K562 (cell line): ENCODE data around the gene SETD1B. TPM values are rescaled to one million over a fixed set of nuclear protein-coding genes. Genes with fewer than 3 reads are reported as not detected.

Source experiments
- CBX5 ChIP-seq: IDR thresholded peaks from 2 replicates; pipeline ENCODE4 v1.6.1; 2014; ENCODE audit warnings: low read depth, borderline replicate concordance
- COPS2 ChIP-seq: fragments of 450-650 bp; conservative IDR thresholded peaks from 2 replicates; pipeline ENCODE4 v1.6.1; 2016; ENCODE audit warnings: mild to moderate bottlenecking, moderate library complexity
- ERF ChIP-seq: fragments of 450-650 bp; formaldehyde crosslinking; IDR thresholded peaks from 2 replicates; pipeline ENCODE4 v1.4.0; 2020; ENCODE audit warnings: mild to moderate bottlenecking, mixed read lengths
- GABPB1 ChIP-seq: sonication (generic); formaldehyde crosslinking; IDR thresholded peaks from 2 replicates; pipeline ENCODE4 v1.8.0; 2022; ENCODE audit warnings: mild to moderate bottlenecking, missing genetic modification reagents
- GABPB2 ChIP-seq: fragments of 250-450 bp; sonication (Bioruptor Pico); conservative IDR thresholded peaks from 2 replicates; pipeline ENCODE4 v1.5.1; 2021; ENCODE audit warnings: mild to moderate bottlenecking
- GATA2 ChIP-seq: sonication (generic); formaldehyde crosslinking; IDR thresholded peaks from 2 replicates; pipeline ENCODE4 v1.4.0; 2020; ENCODE audit warnings: mild to moderate bottlenecking, missing genetic modification reagents
- IRF1 ChIP-seq: sonication (generic); formaldehyde crosslinking; IDR thresholded peaks from 2 replicates; pipeline ENCODE4 v1.8.0; 2022; ENCODE audit warnings: missing genetic modification reagents, mild to moderate bottlenecking, borderline replicate concordance
- MTA2 ChIP-seq: fragments of 450-650 bp; IDR thresholded peaks from 2 replicates; pipeline ENCODE4 v1.6.1; 2016; ENCODE audit warnings: low read depth
- RERE ChIP-seq: sonication (generic); formaldehyde crosslinking; IDR thresholded peaks from 2 replicates; pipeline ENCODE4 v1.8.0; 2023; ENCODE audit warnings: missing genetic modification reagents, mild to moderate bottlenecking, borderline replicate concordance
- RFX1 ChIP-seq: fragments of 450-650 bp; IDR thresholded peaks from 2 replicates; pipeline ENCODE4 v1.6.1; 2016; ENCODE audit warnings: mild to moderate bottlenecking, moderate library complexity
- RNF2 ChIP-seq: sonication (generic); IDR thresholded peaks from 2 replicates; pipeline ENCODE4 v1.6.1; 2016
- RUNX1 ChIP-seq: sonication (generic); IDR thresholded peaks from 2 replicates; pipeline ENCODE4 v1.6.1; 2016; ENCODE audit warnings: antibody characterized with exemption, low read depth
- SAFB ChIP-seq: fragments of 200-400 bp; formaldehyde crosslinking; IDR thresholded peaks from 2 replicates; pipeline ENCODE4 v1.6.1; 2017; ENCODE audit warnings: low read depth, low read length, borderline replicate concordance
- SNIP1 ChIP-seq: fragments of 450-650 bp; IDR thresholded peaks from 2 replicates; pipeline ENCODE4 v1.7.1; 2017; ENCODE audit warnings: low read depth, mild to moderate bottlenecking
- TAF15 ChIP-seq: fragments of 200-400 bp; formaldehyde crosslinking; IDR thresholded peaks from 2 replicates; pipeline ENCODE4 v1.6.1; 2017; ENCODE audit warnings: mild to moderate bottlenecking, low read depth, low read length, moderate library complexity
- TEAD1 ChIP-seq, 2 experiments: fragments of 450-650 bp in 1 of 2; sonication (generic) in 1 of 2; formaldehyde crosslinking; IDR thresholded peaks; 2 replicates each; pipeline versions ENCODE4 v1.4.0 to v1.8.0; 2020 to 2022; ENCODE audit warnings: mild to moderate bottlenecking in 2 of 2, missing genetic modification reagents in 1 of 2
- ZC3H4 ChIP-seq: sonication (generic); formaldehyde crosslinking; IDR thresholded peaks from 2 replicates; pipeline ENCODE4 v1.9.0; 2021; ENCODE audit warnings: missing genetic modification reagents, borderline replicate concordance
- ZHX1 ChIP-seq: fragments of 150-350 bp; conservative IDR thresholded peaks from 2 replicates; pipeline ENCODE4 v1.6.1; 2014; ENCODE audit warnings: low read length
- ZNF124 ChIP-seq: sonication (generic); formaldehyde crosslinking; IDR thresholded peaks from 2 replicates; pipeline ENCODE4 v1.8.1; 2022; ENCODE audit warnings: missing genetic modification reagents
- ZNF197 ChIP-seq: fragments of 200-800 bp; sonication (Bioruptor generic); IDR thresholded peaks from 2 replicates; pipeline ENCODE4 v1.6.1; 2016; ENCODE audit warnings: low read depth, missing genetic modification characterization, missing compliant biosample characterization
- ZNF444 ChIP-seq: fragments of 250-450 bp; sonication (Bioruptor Pico); IDR thresholded peaks from 2 replicates; pipeline ENCODE4 v1.4.0; 2020; ENCODE audit warnings: mild to moderate bottlenecking, moderate library complexity
- polyA plus RNA-seq, 8 experiments: library from polyadenylated mRNA; depleted of rRNA in 4 of 8; stranded (reverse) in 5 of 8; unstranded in 3 of 8; fragments of >200 nt; fragmentation: Nextera tagmentation in 2 of 8; fragmentation: Illumina TruSeq in 1 of 8; extraction: Ambion mirVana in 2 of 8; extraction: Trizol in 1 of 8; gene quantifications; 2 replicates each; pipeline versions ENCODE4 v1.2.1 to v1.2.3, GENCODE V29; 2011 to 2014; ENCODE audit warnings: inconsistent platforms in 1 of 8, missing spikeins in 1 of 8
- total RNA-seq, 7 experiments: library from RNA; depleted of rRNA in 6 of 7; stranded (reverse); fragments of >200 nt in 6 of 7; fragmentation: Illumina TruSeq in 2 of 7; extraction: Trizol in 2 of 7; gene quantifications; 2 replicates each; pipeline versions ENCODE4 v1.2.1 to v1.2.3, GENCODE V29; 2011 to 2021; ENCODE audit warnings: low replicate concordance in 1 of 7

SETD1B gene
- total and polyA plus RNA-seq, 9 of the 15 experiments (the other 6 are each of a cell fraction or from before 2014, with no cell fraction given): 0.48 to 26.6 (median 2.3) TPM

- TF ChIP-seq GABPB1 (CRISPR knock-in tag): peak; percentile 92
- 0 out of 2 replicates have a peak, but pooled peaks have one; percentile 34 for TF ChIP-seq RERE (CRISPR knock-in tag)
- no peak for TF ChIP-seq RUNX1
- peak; percentile 87; the same call in 1 of the 2 replicates for TF ChIP-seq SAFB
- no peak for TF ChIP-seq RFX1
- TF ChIP-seq ZNF444 (CRISPR knock-in tag): no peak
- TF ChIP-seq ZC3H4 (CRISPR knock-in tag): no peak
- no peak for TF ChIP-seq SNIP1
- no peak for TF ChIP-seq ZNF197
- 0 out of 2 replicates have a peak, but pooled peaks have one; percentile 67 for TF ChIP-seq ERF (CRISPR knock-in tag)
- TF ChIP-seq COPS2: no peak
- no peak for TF ChIP-seq GATA2
- no peak for TF ChIP-seq IRF1 (CRISPR knock-in tag)
- TF ChIP-seq GABPB2: no peak
- TF ChIP-seq TEAD1 (CRISPR knock-in tag; IDR thresholded peaks at IDR 0.05): peak in 1 of 2 experiments; percentile 91; a peak in 2 of 4 replicates
- no peak for TF ChIP-seq TAF15
- TF ChIP-seq ZNF124 (CRISPR knock-in tag): no peak
- TF ChIP-seq RNF2: peak; percentile 60
- TF ChIP-seq ZHX1: no peak
- TF ChIP-seq CBX5: no peak
- TF ChIP-seq MTA2: no peak
Observed at GRCh38 chr12:121793838-121794533, 9.8 kb upstream of the SETD1B start (continued).
